ENCODE results near the gene CSGALNACT2.
"Not testable (repeated sequence)": the region's sequence is repeated elsewhere in the genome, so short reads cannot be mapped to it uniquely, and the experiment has no call there.

CSGALNACT2 gene

DNA sequence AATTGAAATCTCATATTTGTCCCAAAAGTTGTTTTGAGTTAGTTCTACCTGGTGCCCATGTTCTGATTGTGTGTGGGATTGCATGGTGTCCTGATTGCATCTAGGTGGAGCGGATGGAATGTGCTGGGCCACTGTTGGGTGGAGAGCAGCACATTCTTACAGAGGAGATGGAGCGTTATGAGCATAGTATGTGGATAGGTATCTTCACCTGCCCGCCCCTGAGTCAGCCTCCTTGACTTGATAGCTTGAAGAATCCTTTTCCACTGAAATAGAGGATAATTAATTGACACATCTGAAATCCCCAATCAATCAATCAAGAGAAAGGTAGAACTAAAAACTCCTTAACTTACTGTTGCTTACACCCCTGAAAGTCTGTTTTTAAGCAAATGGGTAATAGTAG, 45.5 kb downstream of the CSGALNACT2 start:
- not testable (repeated sequence) for DNase-seq (ENCODE audit: low read depth in 2 of 2)

- no peak for DNase-seq (ENCODE audit: low read depth in 2 of 2)
These were observed 47.9 kb downstream of the CSGALNACT2 start for GRCh38 chr10:43186150-43186549.

GRCh38 chr10:43187213-43187612, 49.0 kb downstream of the CSGALNACT2 start:
- DNase-seq (ENCODE audit: low read depth in 2 of 2) = no peak

DNA sequence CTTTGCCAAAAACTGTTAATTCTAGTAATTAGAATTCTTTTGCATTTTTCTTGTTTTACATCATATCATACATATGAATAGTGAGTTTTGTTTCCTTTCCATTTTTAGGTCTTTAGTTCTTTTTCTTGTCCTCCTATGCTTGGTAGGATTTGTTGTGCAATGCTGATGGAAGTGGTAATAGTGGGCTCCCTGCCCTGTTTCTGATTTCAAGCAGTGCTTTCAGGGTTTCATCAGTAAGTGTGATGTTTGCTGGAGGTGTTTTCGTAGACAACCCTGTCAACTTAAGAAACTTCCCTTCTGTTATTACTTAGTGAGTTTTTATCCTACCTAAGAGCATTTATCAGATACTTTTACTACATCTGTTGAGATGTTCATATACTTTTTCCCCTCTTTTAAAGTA, 50.5 kb downstream of the CSGALNACT2 start:
- no peak for DNase-seq (ENCODE audit: low read depth in 2 of 2)

DNA sequence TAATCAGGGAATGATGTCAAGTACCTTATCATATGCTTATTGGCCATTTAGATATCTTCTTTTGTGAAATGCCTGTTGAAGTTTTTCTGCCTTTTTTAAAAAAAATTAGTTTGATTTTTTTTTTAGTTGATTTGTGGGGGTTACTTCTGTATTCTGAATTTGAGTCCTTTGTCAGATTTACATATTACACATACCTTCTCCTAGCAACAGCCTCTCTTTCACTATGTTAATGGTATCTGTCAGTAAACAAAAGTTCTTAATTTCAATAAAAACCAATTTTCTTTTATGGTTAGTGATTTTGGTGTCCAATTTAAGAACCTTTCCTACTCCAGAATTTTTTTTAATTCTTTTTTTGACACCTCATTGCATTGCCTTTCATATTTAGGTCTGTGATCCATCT, 52.0 kb downstream of the CSGALNACT2 start:
- no peak for DNase-seq (ENCODE audit: low read depth in 2 of 2)

- DNase-seq (ENCODE audit: low read depth in 2 of 2) = no peak
These were observed 52.5 kb downstream of the CSGALNACT2 start for GRCh38 chr10:43190775-43191174.

DNA sequence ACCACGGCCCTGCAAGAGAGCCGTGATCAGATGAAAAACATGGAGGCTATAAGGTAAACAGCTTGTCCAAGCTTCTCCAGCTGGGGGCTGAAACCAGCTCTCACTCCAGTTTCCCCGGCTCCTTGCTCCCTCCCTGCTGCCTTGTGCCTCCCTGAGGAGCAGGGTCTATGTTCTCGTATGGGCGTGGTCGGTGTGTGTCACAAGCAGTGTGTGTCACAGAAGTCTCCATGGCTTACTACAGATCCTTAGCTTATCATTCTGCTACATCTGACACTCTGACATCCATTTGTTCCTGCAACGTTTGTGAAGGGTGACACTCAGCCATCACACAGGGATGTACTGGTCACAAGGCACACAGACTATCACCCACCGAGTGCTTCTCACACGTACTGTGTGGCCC, 54.6 kb downstream of the CSGALNACT2 start:
- DNase-seq (ENCODE audit: low read depth in 2 of 2) = no peak

DNA sequence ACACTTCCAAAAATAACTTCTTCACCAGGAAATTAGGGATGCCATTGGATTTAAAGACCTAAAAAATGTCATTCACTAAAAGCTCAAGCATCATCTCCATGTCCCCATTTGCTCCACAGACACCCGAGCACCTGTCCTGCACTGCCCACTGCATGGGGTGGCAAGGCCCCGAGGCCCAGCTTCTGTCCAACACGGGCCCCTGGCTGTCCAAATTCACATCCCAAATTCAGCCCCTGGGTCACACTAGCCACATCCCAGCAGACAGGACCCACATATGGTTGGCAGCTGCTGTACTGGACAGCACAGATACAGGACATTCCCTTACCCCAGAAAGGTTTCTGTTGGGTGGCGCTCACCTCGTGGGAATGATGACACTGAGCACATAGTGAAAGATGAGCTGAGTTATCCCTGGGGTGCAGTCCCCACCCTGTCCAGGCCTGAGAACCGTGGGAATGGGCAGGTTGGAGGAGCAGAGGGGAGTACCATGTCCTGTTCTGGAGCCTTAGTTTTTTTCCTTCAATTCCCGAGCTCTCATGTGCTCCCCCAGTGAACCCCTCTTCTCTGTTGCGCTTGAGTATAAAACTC, 55.3 kb downstream of the CSGALNACT2 start:
- DNase-seq (ENCODE audit: low read depth in 2 of 2) = no peak

- no peak for DNase-seq (ENCODE audit: low read depth in 2 of 2)
These were observed 56.0 kb downstream of the CSGALNACT2 start for GRCh38 chr10:43194266-43194665.

DNA sequence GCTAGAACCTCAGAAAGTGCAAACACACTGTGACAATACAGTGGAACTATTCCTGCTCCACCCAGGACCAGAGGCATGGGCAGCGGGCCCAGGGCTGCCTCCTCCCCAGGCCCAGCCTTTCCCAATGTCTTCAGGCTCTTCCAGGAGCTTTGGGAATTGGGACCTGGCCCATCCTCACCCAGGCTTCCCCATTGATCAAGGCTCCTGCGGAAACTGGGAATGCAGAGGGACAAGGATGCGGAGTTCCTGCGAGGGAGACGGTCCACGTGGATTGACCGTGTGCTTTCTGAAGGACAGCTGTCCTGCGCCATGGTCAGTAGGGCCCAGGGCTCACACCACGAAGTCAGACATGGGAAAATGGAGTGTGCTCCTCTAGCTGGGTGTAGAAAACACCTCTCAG, 56.6 kb downstream of the CSGALNACT2 start:
- no peak for DNase-seq (ENCODE audit: low read depth in 2 of 2)

GRCh38 chr10:43195557-43195956, 57.3 kb downstream of the CSGALNACT2 start:
- no peak for DNase-seq (ENCODE audit: low read depth in 2 of 2)

DNA sequence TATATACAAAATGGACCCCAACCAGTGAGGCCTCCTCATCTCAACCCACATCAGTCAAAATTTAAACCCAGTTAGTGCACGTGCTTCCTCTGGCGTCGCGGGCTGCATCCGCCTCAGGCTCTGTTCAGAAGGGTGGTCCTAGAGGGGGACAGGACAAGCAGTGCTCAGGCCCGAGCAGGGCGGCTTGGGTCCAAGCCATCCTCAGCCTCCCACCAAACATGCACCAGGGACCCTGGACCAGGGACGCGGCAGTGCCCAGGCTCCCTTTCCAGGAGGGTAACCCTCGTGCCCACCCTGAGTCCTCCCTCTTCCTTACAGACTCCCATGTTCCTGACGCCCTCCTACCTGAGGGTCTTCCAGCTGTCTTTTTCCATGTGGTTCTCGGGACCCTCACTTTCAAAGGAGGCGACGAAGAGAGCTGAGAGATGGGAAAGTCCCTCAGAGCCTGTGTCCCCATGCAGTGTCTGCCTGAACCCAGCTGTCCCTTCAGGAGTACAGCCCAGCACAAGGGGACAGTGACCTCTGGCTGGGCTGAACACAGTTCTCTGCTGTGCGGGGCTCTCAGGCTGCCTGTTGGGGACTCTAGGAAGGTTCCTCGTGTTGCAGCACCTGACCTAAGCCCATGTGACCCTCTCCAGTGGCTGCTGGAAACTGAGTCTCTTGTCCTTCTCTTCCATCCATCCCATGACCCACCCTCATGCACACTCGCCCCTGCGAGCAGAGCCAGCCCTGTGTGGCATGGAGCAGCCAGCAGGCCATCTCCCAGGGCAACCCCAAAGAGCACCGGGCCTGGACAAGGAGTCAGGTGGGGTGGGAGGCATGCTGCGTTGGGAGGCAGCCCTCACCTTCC, 58.1 kb downstream of the CSGALNACT2 start:
- no peak for DNase-seq (ENCODE audit: low read depth in 2 of 2)

GRCh38 chr10:43196981-43197833, 59.0 kb downstream of the CSGALNACT2 start:
- DNase-seq (ENCODE audit: low read depth in 2 of 2) = no peak

- DNase-seq (ENCODE audit: low read depth in 2 of 2) = no peak
These were observed 59.8 kb downstream of the CSGALNACT2 start for GRCh38 chr10:43197834-43198681.

- no peak for DNase-seq (ENCODE audit: low read depth in 2 of 2)
These were observed 60.4 kb downstream of the CSGALNACT2 start for GRCh38 chr10:43198682-43199005.

- DNase-seq (ENCODE audit: low read depth in 2 of 2) = no peak
These were observed 60.9 kb downstream of the CSGALNACT2 start for GRCh38 chr10:43199088-43199683.

GRCh38 chr10:43199684-43200537, 61.7 kb downstream of the CSGALNACT2 start:
- DNase-seq (ENCODE audit: low read depth in 2 of 2) = no peak

GRCh38 chr10:43200538-43201390, 62.5 kb downstream of the CSGALNACT2 start:
- no peak for DNase-seq (ENCODE audit: low read depth in 2 of 2)

DNA sequence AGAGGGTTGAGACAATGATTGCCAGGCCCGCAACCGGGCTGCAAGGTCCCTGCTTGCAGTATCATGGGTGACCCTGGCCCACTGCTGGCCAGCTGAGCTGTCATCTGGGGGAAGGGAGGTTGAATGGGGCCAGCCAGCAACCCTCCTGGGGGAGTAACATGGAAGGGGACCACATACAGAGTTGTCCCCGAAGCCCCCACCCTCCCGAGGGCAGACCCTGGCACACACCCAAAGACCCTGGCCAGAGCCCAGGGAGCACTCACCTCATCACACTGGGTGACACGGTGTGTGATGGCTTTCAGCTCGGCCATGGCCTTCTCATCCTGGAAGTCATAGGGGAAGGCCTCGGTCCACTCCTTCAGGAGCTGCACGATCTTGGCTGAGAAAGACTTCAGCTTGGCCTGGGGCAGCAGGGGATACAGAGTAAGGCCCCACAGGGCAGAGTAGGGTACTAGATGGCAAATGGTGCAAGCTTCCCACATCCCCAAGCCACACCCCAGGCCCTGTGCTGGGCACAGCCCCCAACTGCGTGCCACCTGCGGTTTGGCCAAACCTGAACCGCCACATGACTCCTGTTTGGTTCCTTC, 63.4 kb downstream of the CSGALNACT2 start:
- DNase-seq (ENCODE audit: low read depth in 2 of 2) = no peak
